CD4-positive, alpha-beta T cell (primary cell): ENCODE data around the gene TTLL11. TPM values are rescaled to one million over a fixed set of nuclear protein-coding genes. Genes with fewer than 3 reads are reported as not detected.

Experiments
- ATAC-seq: fragments of 200-7000 bp; cut with Tn5 transposase; one replicate; pipeline ENCODE4 v1.10.0; 2022; ENCODE audit warnings: mild to moderate bottlenecking; ENCODE audit not compliant: poor library complexity
- CTCF ChIA-PET: fragments of 350-600 bp; sonication (Branson Sonifier 250); formaldehyde crosslinking; loops from one replicate; lab custom pipeline; 2021; ENCODE audit warnings: antibody characterized with exemption, inconsistent platforms; lab: Charles Lee
- POLR2A ChIA-PET: fragments of 350-600 bp; sonication (Branson Sonifier 250); formaldehyde crosslinking; loops from one replicate; lab custom pipeline; 2021; ENCODE audit warnings: antibody characterized with exemption, inconsistent platforms; lab: Charles Lee
- DNase-seq, 14 experiments: peaks; one replicate each; pipeline ENCODE4 v3.0.0-alpha.2; 2013 to 2020; ENCODE audit warnings: mixed read lengths in 2 of 14
- H3K27ac ChIP-seq, 2 donors: one replicate each; pipeline versions ENCODE4 v1.5.1 to v1.7.0; 2013; ENCODE audit warnings: low read length in 2 of 2, low read depth in 1 of 2, mild to moderate bottlenecking in 1 of 2
- H3K27me3 ChIP-seq, 2 experiments: 1 replicate in 1 of 2; 2 replicates in 1 of 2; pipeline versions ENCODE4 v1.6.1 to v1.7.0; 2013; ENCODE audit warnings: low read length in 2 of 2, control low read depth in 1 of 2, mild to moderate bottlenecking in 1 of 2, moderate library complexity in 1 of 2; ENCODE audit not compliant: insufficient read depth in 2 of 2, control insufficient read depth in 1 of 2
- H3K36me3 ChIP-seq: one replicate; pipeline ENCODE4 v1.6.1; 2013; ENCODE audit warnings: low read length, control low read depth; ENCODE audit not compliant: insufficient read depth
- H3K4me1 ChIP-seq: one replicate; pipeline ENCODE4 v1.6.1; 2013; ENCODE audit warnings: low read length, control low read depth; ENCODE audit not compliant: insufficient read depth
- H3K4me3 ChIP-seq: one replicate; pipeline ENCODE4 v1.5.1; 2013; ENCODE audit warnings: mild to moderate bottlenecking, low read length, moderate library complexity
- H3K9me3 ChIP-seq, 2 experiments: 1 replicate in 1 of 2; 2 replicates in 1 of 2; pipeline versions ENCODE4 v1.6.1 to v1.7.0; 2013; ENCODE audit warnings: low read length in 2 of 2, mild to moderate bottlenecking in 2 of 2, control low read depth in 1 of 2, moderate library complexity in 1 of 2; ENCODE audit not compliant: control insufficient read depth in 1 of 2, insufficient read depth in 1 of 2
- H3K27ac Mint-ChIP-seq: one replicate; pipeline ENCODE4 v1.8.0; 2020; ENCODE audit warnings: mixed read lengths
- H3K27me3 Mint-ChIP-seq: one replicate; pipeline ENCODE4 v1.8.0; 2021; ENCODE audit warnings: mixed read lengths
- H3K36me3 Mint-ChIP-seq: one replicate; pipeline ENCODE4 v1.8.0; 2021; ENCODE audit warnings: low read depth, mixed read lengths
- H3K4me1 Mint-ChIP-seq: one replicate; pipeline ENCODE4 v1.8.0; 2021; ENCODE audit warnings: low read depth, mixed read lengths
- H3K4me3 Mint-ChIP-seq: one replicate; pipeline ENCODE4 v1.8.0; 2020; ENCODE audit warnings: mild to moderate bottlenecking, mixed read lengths
- H3K9me3 Mint-ChIP-seq: one replicate; pipeline ENCODE4 v1.8.0; 2020; ENCODE audit warnings: mixed read lengths
- CTCF ChIP-seq: fragments of 200-600 bp; IDR thresholded peaks from one replicate; pipeline ENCODE4 v1.8.0; 2022; ENCODE audit warnings: antibody characterized with exemption, mild to moderate bottlenecking
- intact Hi-C, 2 experiments: fragments of 100-400 bp; cut with DNase I in 1 of 2; cut with micrococcal nuclease in 1 of 2; formaldehyde crosslinking; loops; one replicate each; pipeline versions ENCODE4 v1.15.1 to v1.9.0; 2023 to 2025; cut with DNase I, micrococcal nuclease
- total RNA-seq, 174 experiments: library from RNA in 2 of 174; stranded (reverse) in 2 of 174; gene quantifications; one replicate each; pipeline ENCODE4 v1.2.3 and lab custom pipeline; 2021 to 2026

Gene TTLL11
- total RNA-seq, 2 experiments from 2014 or later: 1.6 to 2.3 TPM

- no peak for DNase-seq
- peak overlapping the region; percentile 69 for H3K4me3 ChIP-seq
- peaks cover 40% of the 10 kb centered on the region for H3K4me1 ChIP-seq
- H3K36me3 ChIP-seq: no peaks in the 10 kb centered on the region
- no peaks in the 10 kb centered on the region for H3K27me3 Mint-ChIP-seq
- no peak for TF ChIP-seq CTCF
- H3K9me3 ChIP-seq: no peaks in the 10 kb centered on the region
- ChIA-PET CTCF (interaction anchor here (1.3 kb wide), 1 partner anchor 172 kb away, joined by 3 read pairs; no protein-coding TSS in a partner anchor), POLR2A (interaction anchor here (0.9 kb wide), 1 partner anchor 67 kb away, joined by 3 read pairs; the partner anchor contains the start of gene NDUFA8)
- no peaks in the 10 kb centered on the region for H3K9me3 Mint-ChIP-seq
- H3K36me3 Mint-ChIP-seq: no peaks in the 10 kb centered on the region
- peak overlapping the region; percentile 89 for H3K4me3 Mint-ChIP-seq
- no peaks in the 10 kb centered on the region for H3K27me3 ChIP-seq
- intact Hi-C loops: loop anchor here (2.0 to 10.0 kb wide), 6 partner anchors 173 to 1833 kb away; partner anchors contain the start of genes CDK5RAP2 (in 1 of the 2), MRRF (in 1 of the 2), RBM18 (in 1 of the 2) and RC3H2 (in 1 of the 2)
- peak overlapping the region; percentile 40 for H3K27ac Mint-ChIP-seq
- H3K27ac ChIP-seq: no peak overlapping the region
- no peak for ATAC-seq
- H3K4me1 Mint-ChIP-seq: peaks cover 51% of the 10 kb centered on the region
Measured at GRCh38 chr9:122091682-122092592, 1.2 kb downstream of the TTLL11 start.

- ChIA-PET POLR2A (no interaction called here), CTCF (interaction anchor here (4.8 kb wide), 1 partner anchor 8 kb away, joined by 20 read pairs; no protein-coding TSS in a partner anchor)
- Histone ChIP-seq H3K27ac (no peak overlapping the region), H3K4me1 (peaks cover 40% of the 10 kb centered on the region), H3K4me3 (no peak overlapping the region), H3K9me3 (no peaks in the 10 kb centered on the region), H3K27me3 (no peaks in the 10 kb centered on the region), H3K36me3 (no peaks in the 10 kb centered on the region)
- Mint-ChIP-seq H3K27me3 (no peaks in the 10 kb centered on the region), H3K27ac (no peak overlapping the region), H3K4me3 (peak overlapping the region; percentile 89), H3K4me1 (peaks cover 51% of the 10 kb centered on the region), H3K9me3 (no peaks in the 10 kb centered on the region), H3K36me3 (no peaks in the 10 kb centered on the region)
- no peak for ATAC-seq
- no peak for TF ChIP-seq CTCF
- DNase-seq: no peak
- intact Hi-C loops: loop anchor here (5.0 to 10.0 kb wide), 4 partner anchors 814 to 1834 kb away; partner anchors contain the start of genes RC3H2 (in 1 of the 2), STRBP (in 1 of the 2) and ZBTB6 (in 1 of the 2)
Measured at GRCh38 chr9:122090981-122091380, 2.1 kb downstream of the TTLL11 start.

- Mint-ChIP-seq H3K9me3 (no peaks in the 10 kb centered on the region), H3K27me3 (no peaks in the 10 kb centered on the region), H3K36me3 (no peaks in the 10 kb centered on the region), H3K4me3 (peak overlapping the region; percentile 89), H3K27ac (no peak overlapping the region), H3K4me1 (peaks cover 50% of the 10 kb centered on the region)
- intact Hi-C loops: loop anchor here (5.0 to 10.0 kb wide), 4 partner anchors 814 to 1834 kb away; partner anchors contain the start of genes RC3H2 (in 1 of the 2), STRBP (in 1 of the 2) and ZBTB6 (in 1 of the 2)
- DNase-seq (no peak), ATAC-seq (no peak)
- ChIA-PET CTCF (interaction anchor here (4.8 kb wide), 1 partner anchor 8 kb away, joined by 20 read pairs; no protein-coding TSS in a partner anchor), POLR2A (no interaction called here)
- H3K4me3 ChIP-seq: no peak overlapping the region
- no peak overlapping the region for H3K27ac ChIP-seq
- peaks cover 39% of the 10 kb centered on the region for H3K4me1 ChIP-seq
- no peaks in the 10 kb centered on the region for H3K27me3 ChIP-seq
- H3K36me3 ChIP-seq: no peaks in the 10 kb centered on the region
- no peaks in the 10 kb centered on the region for H3K9me3 ChIP-seq
- TF ChIP-seq CTCF: no peak
Measured at GRCh38 chr9:122090287-122090883, 2.7 kb downstream of the TTLL11 start.
